Panc1 (cell line): ENCODE data around the gene RBFOX1.

Source experiments
- POLR2AphosphoS5 ChIP-seq: IDR thresholded peaks from 2 replicates; pipeline ENCODE4 v1.6.1; 2012; ENCODE audit warnings: mild to moderate bottlenecking, low read depth, low read length, moderate library complexity
- TF ChIP-seq, protein P1 (sequence below): fragments of 450-650 bp; IDR thresholded peaks from 2 replicates; pipeline ENCODE4 v1.5.1; 2017; ENCODE audit warnings: mild to moderate bottlenecking

DNA sequence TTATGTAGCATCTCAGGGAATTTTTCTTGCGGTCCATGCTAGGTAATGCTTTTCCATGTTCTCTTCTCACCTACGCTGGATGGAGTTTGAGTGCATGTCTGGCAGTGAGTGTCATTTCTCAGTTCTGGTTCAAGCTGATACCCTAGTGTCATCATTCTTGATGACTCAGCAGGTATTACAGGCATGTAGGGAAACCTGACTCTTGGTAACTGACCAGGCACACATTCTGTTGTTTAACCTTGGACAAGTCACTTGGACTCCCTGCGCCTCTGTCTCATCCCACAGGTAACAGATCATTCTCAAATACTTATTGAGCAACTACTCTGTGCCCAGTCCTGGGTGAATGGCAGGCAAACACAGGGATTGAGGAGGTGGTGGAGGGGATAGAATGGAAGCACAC is 6.8 kb upstream of the RBFOX1 start:
- TF ChIP-seq, protein P1, sequence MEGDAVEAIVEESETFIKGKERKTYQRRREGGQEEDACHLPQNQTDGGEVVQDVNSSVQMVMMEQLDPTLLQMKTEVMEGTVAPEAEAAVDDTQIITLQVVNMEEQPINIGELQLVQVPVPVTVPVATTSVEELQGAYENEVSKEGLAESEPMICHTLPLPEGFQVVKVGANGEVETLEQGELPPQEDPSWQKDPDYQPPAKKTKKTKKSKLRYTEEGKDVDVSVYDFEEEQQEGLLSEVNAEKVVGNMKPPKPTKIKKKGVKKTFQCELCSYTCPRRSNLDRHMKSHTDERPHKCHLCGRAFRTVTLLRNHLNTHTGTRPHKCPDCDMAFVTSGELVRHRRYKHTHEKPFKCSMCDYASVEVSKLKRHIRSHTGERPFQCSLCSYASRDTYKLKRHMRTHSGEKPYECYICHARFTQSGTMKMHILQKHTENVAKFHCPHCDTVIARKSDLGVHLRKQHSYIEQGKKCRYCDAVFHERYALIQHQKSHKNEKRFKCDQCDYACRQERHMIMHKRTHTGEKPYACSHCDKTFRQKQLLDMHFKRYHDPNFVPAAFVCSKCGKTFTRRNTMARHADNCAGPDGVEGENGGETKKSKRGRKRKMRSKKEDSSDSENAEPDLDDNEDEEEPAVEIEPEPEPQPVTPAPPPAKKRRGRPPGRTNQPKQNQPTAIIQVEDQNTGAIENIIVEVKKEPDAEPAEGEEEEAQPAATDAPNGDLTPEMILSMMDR, result no peak
- TF ChIP-seq POLR2AphosphoS5, result no peak
